Right lobe of liver (tissue), 4 donors: ENCODE results near the gene COL25A1.

Source experiments
- CTCF ChIP-seq, 4 donors: fragments of 200-600 bp in 3 of 4; fragments of 450-650 bp in 1 of 4; IDR thresholded peaks; one replicate each; pipeline versions ENCODE4 v1.5.1 to v1.8.0; 2016 to 2022; ENCODE audit warnings: antibody characterized with exemption in 4 of 4, mild to moderate bottlenecking in 2 of 4
- POLR2A ChIP-seq: fragments of 450-650 bp; IDR thresholded peaks from one replicate; pipeline ENCODE4 v1.6.1; 2017; ENCODE audit warnings: antibody characterized with exemption, mild to moderate bottlenecking
- donor health status: DM: no; HTN: no; CAD: no.
- donor health status: DM: no; HTN: no; CAD: no.
- donor health status: DM: no; HTN: yes; CAD: no.

- TF ChIP-seq CTCF (IDR thresholded peaks at IDR 0.05) (no peak), POLR2A (no peak)
Observed at GRCh38 chr4:109072595-109072994, 229.9 kb downstream of the COL25A1 start.
